Measurements from ENCODE around the gene DOCK3.
"Not testable (repeated sequence)": the region's sequence is repeated elsewhere in the genome, so short reads cannot be mapped to it uniquely, and the experiment has no call there.

The DOCK3 gene

DNA sequence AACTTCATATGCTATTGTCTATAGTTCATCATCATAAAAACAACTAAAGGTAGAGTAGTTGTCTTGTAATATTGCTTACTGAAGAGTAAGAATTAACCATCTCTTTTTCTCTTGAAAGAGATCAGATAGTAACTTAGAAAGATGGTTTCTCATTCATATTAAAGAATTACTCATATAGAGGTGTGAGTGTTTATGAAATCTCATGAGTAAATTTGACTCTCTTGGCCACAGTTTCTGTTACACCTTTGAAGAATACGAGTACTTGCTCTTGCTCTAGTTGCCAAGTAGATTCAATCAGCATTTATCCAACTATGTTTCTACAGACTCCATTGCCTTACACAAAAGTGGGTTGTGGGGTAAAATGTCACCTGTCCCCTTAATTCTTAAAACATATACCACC, 463.0 kb downstream of the DOCK3 start:
- H3K4me3 ChIP-seq (ENCODE audit: low read length): no peak overlapping the region

DNA sequence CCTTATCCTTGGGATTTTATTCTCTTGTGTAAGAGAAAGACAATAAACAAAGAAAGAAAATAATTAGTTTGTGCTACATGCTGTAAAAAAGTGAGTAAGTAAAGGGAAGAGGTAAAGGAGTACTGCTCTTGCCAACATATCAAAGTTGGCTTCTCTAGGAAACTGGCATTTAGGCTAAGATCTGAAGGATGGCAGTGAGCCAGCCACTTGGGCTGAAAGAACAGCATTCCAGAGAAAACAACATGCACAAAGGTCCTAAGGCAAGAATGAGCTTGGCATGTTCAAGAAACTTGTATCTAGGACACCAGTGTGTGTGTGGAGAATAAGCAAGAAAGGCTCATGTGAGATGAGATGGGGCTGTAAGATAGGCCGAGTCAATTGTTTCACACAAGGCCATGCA, 464.9 kb downstream of the DOCK3 start:
- H3K4me3 ChIP-seq (ENCODE audit: low read length): no peak overlapping the region
- DNase-seq (ENCODE audit: low read depth, low spot score): no peak

More for the DNA sequence above, 463.0 kb downstream of the DOCK3 start:
- no peak for DNase-seq (ENCODE audit: low read depth, low spot score)

DNA sequence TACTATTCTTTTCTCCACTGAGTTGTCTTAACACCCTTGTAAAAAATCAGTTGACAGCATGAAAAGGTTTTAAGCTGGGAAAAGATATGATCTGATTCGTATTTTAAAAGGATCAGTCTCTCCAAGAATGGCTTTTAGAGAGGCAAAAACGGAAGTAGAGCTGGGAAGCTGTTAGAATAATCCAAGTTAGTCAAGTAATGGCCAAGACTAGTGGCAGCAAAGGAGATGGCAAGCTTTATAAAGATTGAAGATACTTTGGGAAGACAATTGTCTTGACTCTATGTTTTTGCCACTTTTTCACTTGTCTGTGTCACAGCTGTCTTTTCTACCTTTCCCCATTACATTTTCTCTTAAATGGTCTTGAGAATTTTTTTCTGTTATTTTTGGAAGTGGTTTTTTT, 466.8 kb downstream of the DOCK3 start:
- H3K4me3 ChIP-seq (ENCODE audit: low read length): no peak overlapping the region
- DNase-seq (ENCODE audit: low read depth, low spot score): peak; percentile 7

DNA sequence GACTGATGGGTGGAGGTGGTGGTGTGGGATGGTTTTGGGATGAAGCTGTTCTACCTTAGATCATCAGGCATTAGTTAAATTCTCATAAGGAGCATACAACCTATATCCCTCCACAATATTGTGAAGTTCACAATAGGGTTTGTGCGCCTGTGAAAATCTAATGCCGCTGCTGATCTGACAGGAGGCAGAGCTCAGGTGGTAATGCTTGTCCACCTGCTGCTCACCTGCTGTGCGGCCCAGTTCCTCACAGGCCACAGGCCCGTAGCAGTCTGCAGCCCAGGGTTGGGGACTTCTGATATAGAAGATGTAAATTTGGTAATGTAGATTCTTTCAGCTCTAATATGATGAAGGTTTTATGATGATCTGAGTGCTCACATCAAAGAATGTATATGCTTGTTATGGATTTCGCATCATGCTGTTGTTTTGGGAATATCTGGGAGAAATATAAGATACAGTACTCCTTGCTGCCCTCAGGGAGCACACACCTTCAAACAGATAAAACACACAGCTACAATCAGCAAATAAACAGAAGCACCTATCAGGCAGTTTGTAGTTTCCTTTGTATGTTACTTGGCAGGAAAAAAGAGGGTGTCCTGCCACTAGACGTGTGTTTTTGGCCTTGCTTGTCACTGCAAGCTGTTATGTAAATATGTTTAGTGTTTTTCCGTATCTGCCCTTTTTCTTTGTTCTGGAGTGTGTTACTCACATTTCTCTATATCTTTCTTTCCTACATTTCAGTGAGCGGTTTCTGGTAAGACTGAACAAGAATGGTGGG, 471.3 kb downstream of the DOCK3 start:
- DNase-seq (ENCODE audit: low read depth, low spot score): no peak

DNA sequence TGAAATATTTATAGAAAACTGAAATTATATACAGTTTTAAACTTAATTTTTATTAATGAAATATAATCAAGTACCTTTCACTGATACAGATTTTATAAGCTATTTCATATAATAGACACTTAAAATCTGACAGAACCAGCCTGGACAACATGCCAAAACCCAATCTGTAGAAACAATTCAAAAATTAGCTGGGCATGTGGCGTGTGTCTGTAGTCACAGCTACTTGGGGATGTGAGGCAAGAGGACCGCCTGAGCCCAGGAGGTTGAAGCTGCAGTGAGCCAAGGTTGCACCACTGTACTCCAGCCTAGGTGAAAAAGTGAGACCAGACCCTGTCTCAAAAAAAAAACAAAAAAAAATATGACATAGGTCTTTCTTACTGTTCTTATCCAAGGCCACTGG, 472.1 kb downstream of the DOCK3 start:
- no peak overlapping the region for H3K4me3 ChIP-seq (ENCODE audit: low read length)

More for the DNA sequence above, 471.3 kb downstream of the DOCK3 start:
- H3K4me3 ChIP-seq (ENCODE audit: low read length): no peak overlapping the region

DNA sequence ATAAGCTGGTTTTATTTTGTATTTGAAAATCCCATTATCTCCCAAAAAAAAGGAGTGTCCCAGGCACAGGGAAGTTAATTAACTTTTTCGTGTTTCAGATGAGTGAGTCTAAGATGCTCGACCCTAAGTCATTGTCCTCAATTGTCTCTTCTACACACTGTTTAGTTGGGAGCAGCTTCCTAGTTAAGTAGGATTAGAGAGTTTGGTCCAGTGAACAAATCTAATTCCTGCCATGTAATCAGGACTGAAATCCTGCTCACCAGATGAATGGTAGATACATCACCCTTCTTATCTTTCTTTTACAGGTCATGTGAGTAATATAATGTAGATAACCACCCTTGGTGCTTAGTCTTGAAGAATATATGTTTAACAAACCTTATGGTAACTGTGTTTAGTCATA, 481.4 kb downstream of the DOCK3 start:
- no peak for DNase-seq (ENCODE audit: low read depth, low spot score)
- no peak overlapping the region for H3K4me3 ChIP-seq (ENCODE audit: low read length)

More for the DNA sequence above, 472.1 kb downstream of the DOCK3 start:
- DNase-seq (ENCODE audit: low read depth, low spot score): no peak

DNA sequence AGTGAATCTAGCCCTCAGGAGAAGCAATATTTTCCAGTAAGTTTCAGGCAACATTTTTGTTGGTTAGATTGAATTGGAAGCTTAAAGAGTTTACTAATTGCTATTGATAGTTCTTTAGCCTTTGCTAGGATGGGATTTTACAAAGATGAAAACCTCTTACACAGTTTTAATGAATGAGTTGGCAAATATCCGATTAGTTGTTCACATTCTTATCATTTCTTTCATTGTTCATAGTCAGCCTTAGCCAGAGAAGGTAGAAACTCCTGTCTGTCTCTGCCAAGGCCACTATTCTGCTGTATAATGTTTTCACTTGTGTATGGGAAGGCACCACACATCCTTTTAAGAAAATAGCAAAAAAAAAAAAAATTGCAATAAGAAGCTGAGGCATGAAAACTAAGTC, 488.3 kb downstream of the DOCK3 start:
- no peak for DNase-seq (ENCODE audit: low read depth, low spot score)
- H3K4me3 ChIP-seq (ENCODE audit: low read length): no peak overlapping the region

DNA sequence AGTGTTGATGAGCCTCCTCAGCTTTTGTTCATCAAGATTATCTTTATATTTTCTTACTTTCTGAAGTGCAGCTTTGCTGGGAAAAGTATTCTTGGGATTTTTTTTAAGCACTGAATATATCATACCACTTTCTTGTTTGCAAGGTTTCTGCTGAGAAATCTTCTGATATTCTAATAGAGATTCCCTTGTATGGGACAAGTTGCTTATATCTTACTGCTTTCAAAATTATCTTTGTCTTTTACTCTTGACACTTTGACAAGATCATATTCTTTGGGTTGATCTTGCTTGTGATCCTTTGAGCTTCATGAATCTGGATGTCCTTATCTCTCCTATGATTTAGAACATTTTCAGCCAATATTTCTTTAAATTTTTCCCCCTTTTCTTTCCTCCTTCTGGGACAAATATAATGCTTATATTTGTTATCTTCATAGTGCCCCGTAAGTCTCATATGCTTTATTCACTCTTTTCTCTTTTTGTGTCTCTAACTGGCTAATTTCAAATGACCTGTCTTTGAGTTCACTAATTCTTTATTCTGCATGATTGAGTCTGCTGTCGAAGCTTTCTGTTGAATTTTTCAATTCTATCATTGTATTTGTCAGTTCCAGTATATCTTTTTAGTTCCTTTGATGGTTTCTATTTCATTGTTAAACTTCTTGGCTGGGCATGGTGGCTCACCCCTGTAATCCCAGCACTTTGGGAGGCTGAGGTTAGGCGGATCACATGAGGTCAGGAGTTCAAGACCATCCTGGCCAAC, 499.0 kb downstream of the DOCK3 start:
- no peak overlapping the region for H3K4me3 ChIP-seq (ENCODE audit: low read length)
- DNase-seq (ENCODE audit: low read depth, low spot score): no peak

DNA sequence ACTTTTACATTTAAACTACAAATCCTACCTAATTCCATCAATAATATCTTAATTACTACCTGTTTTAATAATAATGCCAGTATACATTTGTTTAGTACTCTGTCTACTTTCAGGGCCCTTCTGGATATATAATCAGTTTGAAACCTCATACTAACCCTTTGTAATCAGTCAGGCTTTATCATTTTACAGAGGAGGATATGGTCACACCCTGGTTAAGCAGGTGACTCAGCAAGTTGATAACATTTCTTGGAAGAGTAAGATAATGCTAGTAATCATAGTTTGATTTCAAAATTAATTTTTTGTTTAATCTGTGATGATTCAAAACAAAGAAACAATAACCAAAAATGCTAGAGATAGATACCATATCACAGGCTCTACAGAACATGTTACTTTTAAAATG, 502.2 kb downstream of the DOCK3 start:
- no peak for DNase-seq (ENCODE audit: low read depth, low spot score)

DNA sequence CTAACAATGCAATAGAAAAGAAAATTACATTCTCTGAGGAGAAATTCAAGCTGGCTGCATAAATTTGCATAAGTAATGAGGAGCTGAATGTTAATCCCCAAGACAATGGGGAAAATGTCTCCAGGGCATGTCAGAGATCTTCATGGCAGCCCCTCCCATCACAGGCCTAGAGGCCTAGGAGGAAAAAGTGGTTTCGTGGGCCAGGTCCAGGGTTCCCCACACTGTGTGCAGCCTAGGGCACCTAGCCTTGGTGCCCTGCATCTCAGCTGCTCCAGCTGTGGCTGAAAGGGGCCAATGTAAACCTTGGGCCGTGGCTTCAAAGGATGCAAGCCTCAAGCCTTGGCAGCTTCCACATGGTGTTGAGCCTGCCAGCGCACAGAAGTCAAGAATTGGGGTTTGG, 511.7 kb downstream of the DOCK3 start:
- H3K4me3 ChIP-seq (ENCODE audit: low read length); DNase-seq (ENCODE audit: low read depth, low spot score): not testable (repeated sequence)

More for the DNA sequence above, 502.2 kb downstream of the DOCK3 start:
- H3K4me3 ChIP-seq (ENCODE audit: low read length): no peak overlapping the region

DNA sequence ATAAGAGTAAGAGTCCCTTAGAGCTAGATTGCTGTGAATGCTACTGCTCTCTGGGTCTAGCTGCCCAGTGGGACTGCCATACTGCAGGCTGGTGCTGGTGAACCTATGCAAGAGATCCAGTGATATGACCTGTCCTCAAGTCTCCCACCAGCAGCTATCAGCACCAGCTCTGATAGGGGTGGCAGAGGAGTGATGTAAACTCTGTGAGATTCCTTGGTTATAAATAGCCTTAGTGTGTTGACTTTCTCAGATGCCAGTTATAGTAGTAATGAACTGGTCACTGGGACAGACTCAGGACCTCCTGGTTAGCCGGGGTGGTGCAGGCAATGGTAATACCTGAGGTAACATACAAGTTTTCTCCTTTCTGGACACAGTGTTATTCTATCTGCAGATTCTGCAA, 515.5 kb downstream of the DOCK3 start:
- H3K4me3 ChIP-seq (ENCODE audit: low read length): no peak overlapping the region
- DNase-seq (ENCODE audit: low read depth, low spot score): no peak

DNA sequence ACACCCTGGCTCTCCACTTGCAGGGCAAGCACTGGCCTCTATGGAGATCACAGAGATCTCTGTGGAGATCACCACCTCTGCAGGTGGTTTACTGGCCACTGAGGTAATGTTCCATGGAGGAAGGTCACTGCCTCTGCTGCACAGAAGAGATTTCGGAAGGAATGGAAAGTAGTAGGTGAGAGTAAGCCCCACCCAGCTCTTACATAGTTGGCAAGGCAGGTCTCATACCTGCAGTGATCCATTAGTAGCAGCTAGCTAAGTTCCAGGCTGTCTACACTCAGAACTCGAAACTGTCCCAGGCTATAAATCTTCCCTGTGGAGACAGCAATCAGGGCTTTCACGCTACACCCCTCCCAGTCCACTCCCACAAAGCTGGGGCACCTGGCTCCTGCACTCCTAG, 516.1 kb downstream of the DOCK3 start:
- H3K4me3 ChIP-seq (ENCODE audit: low read length): no peak overlapping the region

DNA sequence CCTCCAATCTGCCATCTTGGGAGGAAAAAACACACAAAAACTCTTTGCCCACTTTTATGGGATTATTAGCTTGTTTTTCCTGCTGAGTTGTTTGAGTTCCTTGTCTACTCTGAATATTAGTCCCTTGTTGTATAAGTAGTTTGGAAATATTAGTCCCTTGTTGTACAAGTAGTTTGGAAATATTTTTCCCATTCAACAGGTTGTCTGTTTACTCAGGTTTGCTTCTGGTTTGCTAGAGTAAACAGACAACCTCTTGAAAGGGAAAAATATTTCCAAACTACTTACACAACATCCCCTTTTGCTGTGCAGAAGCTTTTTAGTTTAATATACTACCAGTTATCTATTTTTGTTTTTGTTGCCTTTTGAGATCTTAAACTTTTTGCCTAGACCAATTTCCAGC, 517.0 kb downstream of the DOCK3 start:
- no peak overlapping the region for H3K4me3 ChIP-seq (ENCODE audit: low read length)
- DNase-seq (ENCODE audit: low read depth, low spot score): no peak

More for the DNA sequence above, 516.1 kb downstream of the DOCK3 start:
- no peak for DNase-seq (ENCODE audit: low read depth, low spot score)

DNA sequence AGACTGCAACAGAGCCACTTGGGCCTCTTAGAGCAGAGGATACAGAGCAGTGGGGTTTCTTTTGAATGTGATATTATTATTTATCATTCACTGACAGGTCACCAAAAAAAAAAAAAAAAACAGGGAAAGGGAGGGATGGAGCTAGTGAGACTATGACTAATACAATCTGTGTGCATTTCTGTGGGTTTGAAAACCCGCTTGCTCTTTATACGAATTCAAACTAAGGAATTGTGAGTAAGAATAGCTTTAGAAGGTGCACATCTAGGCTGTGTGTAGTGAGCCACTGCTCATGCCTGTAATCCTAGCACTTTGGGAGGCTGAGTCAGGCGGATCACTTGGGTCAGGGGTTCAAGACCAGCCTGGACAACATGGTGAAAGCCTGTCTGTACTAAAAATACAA, 523.8 kb downstream of the DOCK3 start:
- no peak for DNase-seq (ENCODE audit: low read depth, low spot score)
- no peak overlapping the region for H3K4me3 ChIP-seq (ENCODE audit: low read length)

DNA sequence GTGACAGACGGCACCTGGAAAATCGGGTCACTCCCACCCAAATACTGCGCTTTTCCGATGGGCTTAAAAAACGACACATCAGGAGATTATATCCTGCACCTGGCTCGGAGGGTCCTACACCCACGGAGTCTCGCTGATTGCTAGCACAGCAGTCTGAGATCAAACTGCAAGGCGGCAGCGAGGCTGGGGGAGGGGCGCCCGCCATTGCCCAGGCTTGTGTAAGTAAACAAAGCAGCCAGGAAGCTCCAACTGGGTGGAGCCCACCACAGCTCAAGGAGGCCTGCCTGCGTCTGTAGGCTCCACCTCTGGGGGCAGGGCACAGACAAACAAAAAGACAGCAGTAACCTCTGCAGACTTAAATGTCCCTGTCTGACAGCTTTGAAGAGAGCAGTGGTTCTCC, 524.6 kb downstream of the DOCK3 start:
- DNase-seq (ENCODE audit: low read depth, low spot score); H3K4me3 ChIP-seq (ENCODE audit: low read length): not testable (repeated sequence)

DNA sequence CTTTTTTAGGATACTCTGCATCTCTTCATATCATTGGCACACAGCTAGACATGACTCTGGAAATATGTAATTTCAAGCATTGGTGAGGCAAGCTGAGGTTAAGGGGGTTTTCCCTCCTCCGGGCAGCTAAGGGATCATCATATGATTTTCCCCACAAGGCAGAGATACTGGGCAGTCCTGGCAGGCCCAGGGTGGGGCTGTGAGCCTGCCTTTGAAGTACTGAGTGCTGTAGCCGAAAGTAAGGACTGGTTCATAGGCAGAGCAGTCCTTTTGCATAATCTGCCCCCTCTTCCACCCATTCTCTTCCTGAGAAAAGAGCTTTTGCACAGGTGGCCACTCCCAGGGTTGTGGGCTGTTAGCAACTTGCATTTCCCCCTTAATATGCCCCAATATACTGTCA, 541.6 kb downstream of the DOCK3 start:
- DNase-seq (ENCODE audit: low read depth, low spot score): no peak
- no peak overlapping the region for H3K4me3 ChIP-seq (ENCODE audit: low read length)

DNA sequence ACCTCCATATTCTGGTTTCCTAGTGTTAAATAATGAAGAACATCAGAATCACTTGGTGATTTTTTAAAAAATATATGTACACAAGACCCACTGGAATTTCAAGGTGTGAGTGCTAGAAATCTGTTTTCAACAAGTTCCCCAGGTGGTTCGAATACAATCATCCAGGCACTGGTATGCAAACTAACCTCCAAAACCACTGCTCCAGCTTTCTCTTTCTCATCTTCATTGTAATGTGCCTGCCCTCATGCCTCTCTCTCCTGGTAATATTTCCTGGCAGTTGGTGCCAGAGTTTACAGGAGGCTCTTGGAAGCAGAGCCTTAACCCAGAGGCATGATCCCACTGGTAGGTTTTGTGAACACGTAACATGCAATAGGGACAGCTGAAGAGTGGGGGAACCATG, 547.2 kb downstream of the DOCK3 start:
- DNase-seq (ENCODE audit: low read depth, low spot score): no peak
- H3K4me3 ChIP-seq (ENCODE audit: low read length): no peak overlapping the region

DNA sequence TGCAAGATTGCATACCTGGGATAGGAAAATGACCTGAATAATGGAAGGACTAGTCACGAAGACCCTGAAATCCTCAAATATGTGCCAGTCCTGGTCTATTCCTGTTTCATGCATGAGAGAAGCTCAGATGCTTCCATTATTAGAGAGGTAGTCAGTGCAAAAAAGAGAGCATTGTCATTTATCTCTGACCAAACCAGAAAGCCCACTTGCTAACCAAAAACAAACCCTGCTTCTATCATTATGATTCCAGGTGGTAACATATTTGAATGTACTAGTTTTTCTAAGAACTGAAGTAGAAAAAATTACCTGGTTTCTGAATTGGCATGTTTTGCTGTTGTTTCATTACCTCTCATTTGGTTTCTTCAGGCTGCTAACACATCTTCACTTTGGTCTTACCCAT, 549.6 kb downstream of the DOCK3 start:
- no peak for DNase-seq (ENCODE audit: low read depth, low spot score)
- H3K4me3 ChIP-seq (ENCODE audit: low read length): no peak overlapping the region

DNA sequence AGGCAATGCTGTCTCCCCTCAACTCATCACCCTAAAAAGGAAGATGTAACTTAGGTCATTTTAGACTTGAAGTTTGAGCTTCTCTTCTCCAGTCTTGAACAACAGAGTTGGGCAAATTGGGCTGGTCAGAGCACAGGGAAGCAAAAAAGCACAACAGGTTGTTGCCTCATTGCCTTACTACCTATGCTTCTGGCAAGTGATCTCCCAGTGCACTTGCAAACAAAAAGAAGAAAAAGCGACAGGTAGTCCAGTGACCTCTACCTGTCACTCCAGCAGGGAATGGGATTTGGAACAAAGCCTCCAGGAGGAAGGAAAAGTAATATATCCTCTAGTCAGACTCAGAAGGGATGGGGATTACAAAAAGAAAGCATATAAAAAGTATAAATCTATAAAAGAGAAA, 550.1 kb downstream of the DOCK3 start:
- DNase-seq (ENCODE audit: low read depth, low spot score): no peak
- H3K4me3 ChIP-seq (ENCODE audit: low read length): no peak overlapping the region

DNA sequence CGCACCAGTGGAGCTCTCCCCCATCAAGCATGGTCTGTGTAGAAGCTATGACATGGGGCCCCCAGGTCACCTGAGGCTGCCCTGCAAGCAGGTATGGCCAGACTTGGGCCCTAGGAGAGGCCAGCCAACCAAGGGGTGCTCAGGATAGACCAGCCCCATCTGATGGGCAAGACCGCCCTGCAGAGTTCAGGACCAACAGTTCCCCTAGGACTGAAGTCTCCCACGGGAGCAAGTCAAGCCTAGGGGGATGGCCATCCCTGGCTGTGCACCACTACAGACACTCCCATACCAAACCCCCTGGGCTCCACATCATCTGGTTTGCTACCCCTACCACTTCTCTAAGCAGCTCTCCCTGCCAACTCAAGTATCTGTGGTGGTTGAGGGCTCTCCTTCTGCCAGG, 568.2 kb downstream of the DOCK3 start:
- no peak overlapping the region for H3K4me3 ChIP-seq (ENCODE audit: low read length)
- DNase-seq (ENCODE audit: low read depth, low spot score): no peak

DNA sequence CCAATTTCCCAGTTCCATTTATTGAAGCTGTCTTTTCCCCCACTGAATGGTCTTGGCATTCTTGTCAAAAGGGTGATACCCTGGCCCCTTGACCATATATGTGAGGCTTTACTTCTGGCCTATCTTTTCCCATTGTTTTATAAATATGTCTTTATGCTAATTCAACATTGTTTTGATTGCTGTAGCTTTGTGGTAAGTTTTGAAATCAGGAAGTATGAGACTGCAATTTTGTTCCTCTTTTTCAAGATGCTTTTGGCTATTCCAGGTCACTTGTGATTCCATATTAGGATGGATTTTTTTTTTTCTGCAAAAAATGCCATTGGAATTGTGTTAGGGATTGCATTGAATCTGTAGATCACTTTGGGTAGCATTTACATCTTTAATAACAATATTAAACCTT, 569.2 kb downstream of the DOCK3 start:
- DNase-seq (ENCODE audit: low read depth, low spot score): no peak
- no peak overlapping the region for H3K4me3 ChIP-seq (ENCODE audit: low read length)
